ENCODE results near the gene APOBEC3A.

DNA sequence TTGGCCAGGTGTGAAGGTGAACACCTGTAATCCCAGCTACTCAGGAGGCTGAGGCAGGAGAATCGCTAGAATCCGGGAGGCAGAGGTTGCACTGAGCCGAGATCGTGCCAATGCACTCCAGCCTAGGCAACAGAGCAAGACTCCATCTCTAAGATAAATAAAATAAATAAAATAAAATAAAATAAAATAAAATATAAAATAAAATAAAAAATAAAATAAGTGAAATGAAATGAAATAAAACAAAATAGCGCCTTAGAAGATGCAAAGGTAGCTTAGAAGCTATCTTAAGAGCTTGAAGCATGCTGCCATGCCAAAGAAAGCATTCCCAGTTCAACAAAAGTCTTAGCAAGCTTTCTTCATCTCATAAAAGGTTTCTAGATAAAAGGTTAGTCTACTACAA is 49.8 kb downstream of the APOBEC3A start:
- TF ChIP-seq, protein P1, sequence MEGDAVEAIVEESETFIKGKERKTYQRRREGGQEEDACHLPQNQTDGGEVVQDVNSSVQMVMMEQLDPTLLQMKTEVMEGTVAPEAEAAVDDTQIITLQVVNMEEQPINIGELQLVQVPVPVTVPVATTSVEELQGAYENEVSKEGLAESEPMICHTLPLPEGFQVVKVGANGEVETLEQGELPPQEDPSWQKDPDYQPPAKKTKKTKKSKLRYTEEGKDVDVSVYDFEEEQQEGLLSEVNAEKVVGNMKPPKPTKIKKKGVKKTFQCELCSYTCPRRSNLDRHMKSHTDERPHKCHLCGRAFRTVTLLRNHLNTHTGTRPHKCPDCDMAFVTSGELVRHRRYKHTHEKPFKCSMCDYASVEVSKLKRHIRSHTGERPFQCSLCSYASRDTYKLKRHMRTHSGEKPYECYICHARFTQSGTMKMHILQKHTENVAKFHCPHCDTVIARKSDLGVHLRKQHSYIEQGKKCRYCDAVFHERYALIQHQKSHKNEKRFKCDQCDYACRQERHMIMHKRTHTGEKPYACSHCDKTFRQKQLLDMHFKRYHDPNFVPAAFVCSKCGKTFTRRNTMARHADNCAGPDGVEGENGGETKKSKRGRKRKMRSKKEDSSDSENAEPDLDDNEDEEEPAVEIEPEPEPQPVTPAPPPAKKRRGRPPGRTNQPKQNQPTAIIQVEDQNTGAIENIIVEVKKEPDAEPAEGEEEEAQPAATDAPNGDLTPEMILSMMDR (IDR thresholded peaks at IDR 0.05): no peak
- no peak for TF ChIP-seq POLR2A (IDR thresholded peaks at IDR 0.05)

All from lower leg skin (tissue), 3 donors.